Amniotic epithelial cell (primary cell): Measurements from ENCODE around the gene IGF2R.

Experiments
- DNase-seq: peaks from one replicate; pipeline ENCODE4 v3.0.0-alpha.2; 2010; ENCODE audit warnings: low read depth

The IGF2R gene

GRCh38 chr6:159977255-159977903 lies 8.5 kb downstream of the IGF2R start:
- DNase-seq = no peak

- no peak for DNase-seq
Observed at GRCh38 chr6:159977904-159978268, 9.0 kb downstream of the IGF2R start.

DNA sequence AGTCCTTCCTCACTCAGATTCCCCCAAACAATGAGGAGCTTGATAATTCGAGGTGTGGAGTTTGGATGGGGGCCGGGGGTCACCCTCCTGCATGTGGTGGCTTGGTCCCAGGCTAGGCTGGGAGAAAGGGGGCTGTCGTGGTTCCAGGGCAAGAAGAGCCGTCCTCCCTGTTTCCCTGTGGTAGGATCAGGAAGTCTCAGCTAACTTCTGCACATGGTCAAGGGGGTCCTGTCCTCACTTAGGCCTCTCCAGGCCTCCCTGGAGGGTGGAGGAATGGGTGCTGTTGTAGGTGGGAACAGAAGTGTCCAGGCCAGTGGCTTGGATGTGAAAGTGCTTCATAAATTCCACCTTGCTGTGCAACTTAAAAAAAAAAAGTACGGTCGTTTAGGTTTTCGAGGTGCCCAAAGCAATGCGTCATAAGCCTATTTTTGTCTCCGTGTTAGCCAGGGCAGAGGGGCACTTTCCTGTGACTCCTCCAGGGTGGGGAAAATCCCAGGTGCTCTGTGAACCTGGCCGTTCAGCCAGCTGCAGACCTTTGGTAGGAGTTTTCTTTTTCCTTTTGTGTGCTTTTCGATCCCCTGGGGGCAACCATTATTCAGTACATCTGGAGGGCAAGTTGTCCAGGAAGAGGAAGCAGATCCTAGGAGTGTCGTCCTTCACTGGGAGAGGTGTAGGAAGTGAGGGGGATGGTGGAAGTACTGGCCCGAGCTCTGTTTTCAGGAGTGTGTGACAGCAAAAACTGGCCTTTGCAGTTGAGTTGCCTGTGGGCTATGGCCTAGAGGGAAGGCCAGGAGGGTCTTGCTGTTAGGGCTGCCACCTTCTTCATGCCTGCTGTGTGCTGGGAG lies 9.6 kb downstream of the IGF2R start:
- no peak for DNase-seq

DNA sequence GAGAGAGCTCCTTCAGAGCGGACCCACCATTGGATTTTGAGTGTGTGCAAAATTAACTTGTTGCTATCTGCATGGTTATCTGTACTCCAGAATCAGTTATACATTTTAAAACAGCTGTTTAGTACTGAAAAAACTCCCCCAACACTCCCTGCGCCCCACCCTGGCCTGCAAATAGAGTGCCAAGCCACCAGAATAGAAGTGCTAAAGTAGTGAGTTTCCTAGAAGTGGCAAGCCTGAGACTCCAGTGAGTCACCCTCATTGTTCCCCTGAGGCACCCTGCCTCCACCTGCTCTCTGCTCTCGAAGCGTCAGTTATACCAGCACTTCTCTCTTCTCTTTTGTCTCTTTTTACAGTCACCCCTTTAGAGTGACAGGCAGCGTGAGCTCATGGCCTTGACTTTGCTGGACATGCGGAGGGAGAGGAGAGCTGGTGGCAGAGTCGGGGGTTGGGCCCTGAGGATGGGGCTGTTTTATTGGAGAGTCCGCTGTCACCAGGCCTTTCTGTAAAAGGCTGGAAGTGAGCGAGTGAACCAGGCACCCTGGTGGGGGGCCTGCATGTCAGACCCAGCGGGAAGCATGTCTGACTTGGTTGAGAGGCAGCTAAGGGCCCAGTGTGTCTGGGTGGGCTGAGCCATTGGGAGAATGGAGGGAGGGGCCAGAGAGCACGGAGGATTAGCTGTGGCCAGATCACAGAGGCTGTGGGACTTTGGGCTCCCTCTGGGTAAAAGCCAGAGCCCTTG lies 10.4 kb downstream of the IGF2R start:
- DNase-seq = no peak

- DNase-seq = no peak
Observed at GRCh38 chr6:159980474-159980873, 11.6 kb downstream of the IGF2R start.

DNA sequence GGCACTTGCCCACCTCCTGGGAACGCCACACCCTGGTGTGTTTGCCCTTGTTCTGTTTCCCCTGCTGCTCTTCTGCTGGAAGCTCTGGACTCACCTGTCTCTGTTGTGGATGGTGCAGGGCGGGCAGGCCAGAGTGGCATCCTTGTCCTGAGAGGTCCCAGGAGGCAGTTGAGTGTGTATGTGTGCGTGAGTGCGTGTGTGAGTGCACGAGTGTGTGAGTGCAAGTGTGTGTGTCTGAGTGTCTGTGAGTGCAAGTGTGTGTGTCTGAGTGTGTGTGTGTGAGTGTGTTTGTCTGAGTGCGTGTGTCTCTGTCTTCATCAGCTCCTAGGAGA lies 12.2 kb downstream of the IGF2R start:
- no peak for DNase-seq

GRCh38 chr6:159981403-159982245 lies 12.7 kb downstream of the IGF2R start:
- DNase-seq = peak; percentile 73

- DNase-seq = peak; percentile 70
Observed at GRCh38 chr6:159982731-159983506, 14.0 kb downstream of the IGF2R start.

DNA sequence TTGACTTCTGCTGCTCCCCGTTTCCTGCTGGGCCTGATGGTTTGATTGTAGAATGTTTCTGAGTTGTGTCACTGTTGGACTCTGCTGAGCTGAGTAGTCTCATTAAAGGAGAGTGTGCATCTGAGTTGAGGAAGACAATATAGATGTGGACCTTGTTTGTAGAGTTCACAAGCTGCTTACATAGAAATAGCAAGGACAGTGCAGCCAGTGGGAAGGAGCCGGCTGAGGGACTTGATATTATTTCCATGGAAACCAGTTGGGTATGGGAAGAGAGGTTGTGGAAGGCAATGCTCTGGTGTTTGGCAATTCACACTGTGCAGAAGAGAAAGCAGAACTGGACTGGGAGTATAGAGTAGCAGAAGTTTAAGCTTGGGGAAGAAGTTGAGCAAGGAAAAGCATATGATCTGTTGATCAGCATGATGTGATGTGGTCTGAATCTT lies 14.8 kb downstream of the IGF2R start:
- DNase-seq = peak; percentile 53

DNA sequence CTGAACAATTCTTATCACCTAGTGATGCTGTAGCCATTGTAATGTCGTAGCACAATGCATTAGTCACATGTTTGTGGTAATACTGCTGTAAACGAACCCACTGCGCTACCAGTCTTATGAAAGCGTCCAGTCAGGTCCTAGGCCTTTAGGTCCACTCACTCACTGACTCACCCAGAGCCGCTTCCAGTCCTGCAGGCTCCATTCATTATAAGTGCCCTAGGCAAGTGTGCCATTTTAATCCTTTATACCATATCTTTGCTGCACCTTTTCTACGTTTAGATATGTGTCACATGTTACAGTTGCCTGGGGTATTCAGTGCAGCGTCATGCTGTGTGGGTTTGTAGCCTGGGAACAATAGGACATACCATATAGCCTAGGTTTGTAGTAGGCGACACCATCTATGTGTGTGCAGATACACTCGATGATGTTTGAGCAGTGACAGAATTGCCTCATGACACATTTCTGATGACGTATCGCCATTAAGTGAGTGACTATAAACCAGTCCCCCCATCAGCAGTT lies 15.4 kb downstream of the IGF2R start:
- DNase-seq = peak; percentile 95

- no peak for DNase-seq
Observed at GRCh38 chr6:159985296-159985945, 16.5 kb downstream of the IGF2R start.

DNA sequence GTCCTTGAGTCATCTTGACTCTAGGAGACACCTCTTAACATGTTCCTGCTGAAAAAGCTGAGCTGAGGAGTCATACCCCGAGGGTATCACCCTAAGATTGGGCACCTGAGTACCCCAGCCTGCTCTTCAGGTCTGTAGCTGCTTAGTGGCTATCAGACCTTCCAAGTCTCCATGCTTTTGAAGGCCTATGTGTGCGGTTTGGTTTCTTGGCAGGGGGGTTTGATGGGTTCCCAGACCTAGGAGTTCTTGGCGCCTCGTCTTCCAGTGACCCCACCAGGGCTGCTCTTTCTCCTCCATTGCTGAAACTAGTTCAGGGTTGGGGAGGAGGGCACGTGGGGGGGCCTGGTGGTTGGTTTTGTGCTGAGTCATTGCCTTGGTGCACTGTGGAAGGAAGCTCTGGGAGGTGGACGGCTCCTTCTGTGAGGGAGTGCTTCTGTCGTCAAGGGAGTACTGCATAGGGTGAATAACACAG lies 20.1 kb downstream of the IGF2R start:
- DNase-seq = peak; percentile 78

DNA sequence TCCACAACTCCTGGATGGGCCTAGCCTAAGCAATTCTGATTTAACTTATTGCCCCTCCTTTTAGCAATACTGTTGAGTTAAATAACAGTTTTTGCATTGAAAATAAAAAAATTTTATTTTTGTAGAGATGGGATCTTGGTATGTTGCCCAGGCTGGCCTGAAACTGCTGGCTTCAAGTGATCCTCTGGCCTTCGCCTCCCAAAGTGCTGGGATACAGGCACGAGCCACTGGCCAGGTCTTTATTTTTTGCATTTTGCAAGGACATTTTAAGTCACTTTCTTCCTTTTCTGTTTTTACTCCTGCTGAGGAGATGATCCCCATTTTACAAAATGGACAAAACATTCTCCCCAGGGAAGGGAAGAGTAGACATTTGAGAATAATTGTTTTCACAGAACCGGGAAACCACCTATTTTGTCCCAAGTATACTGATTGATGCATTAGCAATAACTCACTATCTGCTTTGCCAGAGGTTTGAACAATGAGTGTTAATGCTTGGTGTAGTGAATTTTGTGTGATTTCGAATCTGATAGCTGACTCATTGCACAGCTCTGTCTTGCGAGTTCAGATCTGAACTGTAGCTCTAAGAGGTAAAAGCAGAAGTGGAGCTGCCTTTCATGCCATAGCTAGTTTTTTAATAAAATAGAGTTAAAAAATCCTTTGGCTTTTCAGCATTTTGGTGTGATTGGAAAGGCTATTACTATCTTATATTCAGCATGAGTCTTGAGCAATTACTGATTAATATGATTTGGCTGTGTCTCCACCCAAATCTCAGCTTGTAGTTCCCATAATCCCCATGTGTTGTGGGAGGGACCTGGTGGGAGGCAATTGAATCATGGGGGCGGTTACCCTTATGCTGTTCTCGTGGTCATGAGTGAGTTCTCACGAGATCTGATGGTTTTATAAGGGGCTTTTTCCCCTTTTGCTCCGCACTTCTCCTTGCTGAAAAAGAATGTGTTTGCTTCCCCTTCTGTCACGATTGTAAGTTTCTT lies 20.9 kb downstream of the IGF2R start:
- peak; percentile 44 for DNase-seq

DNA sequence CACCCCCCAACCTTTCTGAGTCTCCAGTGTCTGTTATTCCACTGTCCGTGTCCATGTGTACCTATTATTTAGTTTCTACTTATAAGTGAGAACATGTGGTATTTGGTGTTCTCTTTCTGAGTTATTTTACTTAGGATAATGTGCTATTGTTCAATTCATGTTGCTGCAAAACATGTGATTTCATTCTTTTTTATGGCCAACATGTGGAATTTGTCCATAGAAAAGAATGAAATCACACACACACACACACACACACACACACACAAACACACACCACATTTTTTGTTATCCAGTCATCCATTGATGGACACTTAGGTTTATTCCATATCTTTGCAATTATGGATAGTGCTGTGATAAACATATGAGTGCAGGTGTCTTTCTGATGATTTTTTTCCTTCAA lies 23.5 kb downstream of the IGF2R start:
- DNase-seq = no peak

DNA sequence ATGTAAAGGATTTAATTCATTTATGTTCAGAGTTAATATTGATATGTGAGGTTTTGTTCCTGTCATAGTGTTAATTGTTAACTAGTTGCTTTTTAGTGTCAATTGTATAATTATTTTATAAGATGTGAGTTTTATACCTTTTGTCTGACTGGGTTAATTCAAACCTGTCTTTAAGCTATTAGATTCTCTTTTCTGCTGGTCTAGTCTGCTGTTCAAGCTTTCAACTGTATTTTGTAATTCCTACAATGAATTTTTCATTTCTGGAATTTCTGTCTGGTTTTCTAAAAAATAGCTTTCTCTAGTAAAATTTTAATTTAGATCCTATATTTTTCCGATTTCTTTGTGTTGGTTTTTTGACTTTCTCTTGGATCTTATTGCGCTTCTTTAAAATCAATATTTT lies 26.5 kb downstream of the IGF2R start:
- DNase-seq = no peak

DNA sequence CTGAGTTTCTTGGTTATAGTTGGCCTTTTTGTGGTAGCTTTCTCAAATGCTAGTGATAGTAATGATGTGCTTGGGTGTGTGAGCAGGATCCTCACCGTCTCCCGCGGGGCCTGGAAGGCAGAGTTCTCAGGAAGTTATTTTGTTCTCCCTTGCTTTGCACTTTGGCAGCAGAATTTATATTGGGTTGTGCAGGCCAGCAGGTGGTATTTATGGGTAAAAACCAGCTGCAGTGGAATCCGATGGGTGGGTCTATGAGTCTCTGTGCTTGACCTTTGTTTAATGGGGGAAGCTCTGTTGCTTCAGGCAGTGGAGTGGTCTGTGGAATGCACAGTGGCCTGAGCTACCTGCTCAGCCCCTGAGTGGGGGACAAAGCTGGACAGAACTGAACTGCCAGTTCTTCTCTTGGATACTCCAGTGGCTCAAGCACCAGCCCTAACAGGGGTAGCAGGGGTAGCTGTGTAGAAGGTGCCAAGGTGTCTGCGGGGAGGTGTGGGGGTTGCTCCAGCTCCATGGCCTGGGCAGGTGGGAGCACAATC lies 27.3 kb downstream of the IGF2R start:
- no peak for DNase-seq

DNA sequence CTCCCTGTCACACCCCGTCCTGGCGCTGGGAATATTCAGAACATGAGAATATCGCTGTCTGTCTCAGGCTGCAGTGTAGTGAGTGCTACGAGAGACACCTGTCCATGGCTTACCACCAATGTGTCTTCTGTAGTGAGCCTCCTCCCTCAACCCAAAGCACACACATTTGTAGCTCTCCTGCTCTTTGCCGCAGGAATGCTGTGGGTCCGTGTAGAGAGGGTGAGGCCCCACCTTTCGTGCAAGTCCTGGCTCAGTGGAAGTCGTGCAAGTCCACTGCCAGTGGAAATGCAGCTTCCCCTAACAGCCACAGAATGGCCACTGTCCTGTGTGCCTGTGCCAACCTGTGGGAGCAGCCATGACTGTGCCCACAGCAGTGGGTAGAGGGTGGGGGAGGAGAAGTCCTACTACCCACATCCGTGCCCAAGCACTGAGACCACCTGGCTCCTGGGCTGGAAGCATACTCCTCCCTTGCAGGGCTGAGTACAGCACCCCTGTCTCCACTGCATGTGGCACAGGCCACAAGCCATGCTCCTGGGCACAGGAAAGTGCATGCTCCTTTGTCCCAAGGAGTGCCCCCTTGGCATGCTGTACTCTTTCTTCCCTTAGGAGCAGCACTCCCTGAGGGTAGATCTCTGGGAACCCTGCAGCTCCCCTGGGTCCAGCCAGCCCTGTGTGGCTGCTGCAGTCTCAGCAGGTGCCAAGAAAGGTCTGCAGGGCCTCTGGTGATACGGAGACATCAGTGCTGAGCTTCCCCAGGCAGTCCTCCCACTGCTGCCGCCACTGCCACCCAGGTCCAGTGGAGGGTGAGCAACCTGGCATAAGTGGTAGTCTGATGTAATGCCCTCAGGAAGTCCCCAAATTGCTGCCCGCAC lies 28.0 kb downstream of the IGF2R start:
- no peak for DNase-seq
